Stimulated activated CD4-positive, alpha-beta T cell treated with anti-CD3 and anti-CD28 coated beads, Interleukin-12 subunit alpha, Interleukin-12 subunit beta, amount 100 ng/mL, for 24 hours (primary cell): ENCODE results near the gene PHYH.
"Not testable (repeated sequence)": the region's sequence is repeated elsewhere in the genome, so short reads cannot be mapped to it uniquely, and the experiment has no call there.

Source experiments
- DNase-seq, 2 experiments: peaks; one replicate each; pipeline ENCODE4 v3.0.0-alpha.2; 2020; ENCODE audit warnings: low read depth in 2 of 2

The PHYH gene

DNA sequence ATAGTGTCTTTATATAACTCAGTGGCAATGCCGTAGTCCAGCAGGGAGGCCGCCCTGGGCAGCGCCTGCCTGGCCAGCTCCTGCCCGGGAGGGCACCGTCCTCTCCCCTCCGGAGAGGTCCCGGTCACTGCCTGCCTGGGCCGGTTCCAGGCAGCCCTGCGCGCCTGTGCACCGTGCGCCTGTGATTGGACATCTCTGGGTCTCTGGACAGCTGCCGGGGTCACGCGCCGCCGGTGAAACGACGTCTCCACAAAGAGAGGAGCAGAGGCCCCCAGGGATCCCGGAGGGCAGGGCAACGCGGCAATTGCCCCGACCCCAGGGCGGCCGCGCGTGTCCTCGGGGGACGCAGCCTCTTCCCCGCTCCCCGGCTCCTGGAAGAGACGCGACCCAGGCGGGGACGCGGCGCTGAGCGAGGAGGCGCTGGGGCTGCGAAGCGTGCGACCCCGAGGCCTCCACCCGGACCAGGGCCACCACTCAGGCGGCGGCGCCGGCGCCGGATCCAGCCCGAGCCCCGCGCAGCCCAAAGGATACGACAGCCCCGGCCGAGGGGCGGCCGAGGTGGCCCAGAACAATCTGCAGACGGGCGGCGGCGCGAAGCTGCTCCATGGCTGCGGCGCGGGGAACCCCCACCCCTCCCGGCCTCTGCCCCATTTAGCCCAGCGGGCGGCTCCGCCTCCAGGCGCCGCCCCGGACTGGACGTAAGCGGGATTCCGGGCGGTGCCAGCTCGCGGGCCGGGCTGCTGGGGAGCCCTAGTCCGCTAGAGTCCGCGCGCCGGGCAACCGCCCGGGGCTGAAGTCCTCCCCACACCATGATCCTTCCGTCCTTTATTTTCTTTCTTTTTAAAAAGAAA lies at the start of gene PHYH:
Gene PHYH (minus strand): TSS at position 628 of the 851 bp plus-strand sequence. CDS start 22 bp downstream, at position 606.
- peak; percentile 61 to 72 for DNase-seq

DNA sequence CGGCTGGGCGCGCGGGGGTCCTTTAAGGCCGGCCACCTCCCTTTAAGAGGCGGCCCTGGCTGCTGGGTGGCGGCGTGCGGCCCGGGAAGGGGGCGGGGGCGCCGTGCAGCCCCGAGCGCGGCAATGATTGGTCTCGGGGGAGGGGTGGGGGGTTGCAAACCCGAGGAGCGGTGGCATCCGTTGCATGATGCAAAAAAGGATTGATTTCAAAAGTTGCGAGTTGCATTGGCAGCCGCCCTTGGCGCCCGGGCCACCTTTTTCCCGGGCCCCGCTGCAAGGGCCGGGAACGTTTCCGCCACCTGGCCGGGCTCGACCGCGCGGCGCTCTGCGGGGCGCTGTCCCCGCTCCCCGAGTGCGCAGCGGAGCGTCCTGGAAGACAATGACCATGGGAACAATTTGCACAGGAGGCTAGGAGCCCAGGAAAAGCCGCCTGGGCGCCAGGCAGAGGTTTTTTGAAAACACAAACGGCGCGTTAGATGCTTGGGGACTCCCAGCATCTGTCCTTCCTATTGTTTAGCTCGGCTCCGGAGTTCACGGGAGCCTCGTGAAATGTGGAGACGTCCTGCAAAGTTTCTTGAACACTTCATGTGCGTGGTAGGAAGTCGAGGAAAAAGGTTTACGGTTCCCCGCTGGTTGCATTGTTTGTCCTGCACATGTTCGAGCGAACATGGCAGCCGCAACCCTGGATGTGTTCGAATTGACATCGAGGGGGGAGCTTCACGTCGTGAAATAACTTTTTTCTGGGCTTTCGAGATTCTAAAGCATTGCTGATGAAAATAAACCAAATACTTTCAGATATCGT lies 48.6 kb upstream of the PHYH start, which contains the start of gene SEPHS1:
Gene SEPHS1 (minus strand): TSS at position 78 of the 802 bp plus-strand sequence. CDS start 3,343 bp downstream, outside the sequence.
- peak; percentile 72 to 81 for DNase-seq

DNA sequence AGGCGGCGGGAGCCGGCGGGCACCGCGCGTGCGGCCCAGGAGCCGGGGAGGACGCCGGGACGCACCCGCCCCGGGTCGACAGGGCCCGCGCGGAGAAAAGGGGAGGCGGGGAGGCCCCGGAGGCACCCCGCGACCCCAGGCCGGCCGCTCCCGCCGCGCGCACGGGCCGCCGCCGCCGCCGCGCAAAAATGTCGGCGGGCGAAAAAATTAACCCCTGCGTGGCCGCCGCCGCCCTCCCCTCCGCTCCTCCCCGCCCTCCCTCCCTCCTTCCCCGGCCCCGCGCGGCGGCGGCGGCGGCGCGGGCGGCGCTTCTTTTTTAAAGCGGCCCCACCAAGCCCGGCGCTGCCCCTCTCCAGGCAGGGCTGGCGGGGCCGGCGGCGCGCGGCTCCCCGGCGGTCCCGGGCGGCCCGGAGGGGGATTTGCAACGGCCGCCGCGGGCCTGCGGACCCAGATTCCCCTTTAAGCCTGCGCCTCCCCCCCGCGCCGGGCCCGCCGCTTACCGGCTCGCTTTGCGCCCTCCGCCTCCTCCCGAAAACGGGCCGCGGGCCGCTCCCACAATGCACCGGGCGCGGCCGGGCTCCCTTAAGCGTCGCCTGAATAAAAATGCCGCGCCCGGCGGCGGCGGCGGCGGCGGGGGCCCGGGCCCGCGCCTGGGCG lies 47.8 kb upstream of the PHYH start:
- DNase-seq: peak; percentile 52 to 72

DNA sequence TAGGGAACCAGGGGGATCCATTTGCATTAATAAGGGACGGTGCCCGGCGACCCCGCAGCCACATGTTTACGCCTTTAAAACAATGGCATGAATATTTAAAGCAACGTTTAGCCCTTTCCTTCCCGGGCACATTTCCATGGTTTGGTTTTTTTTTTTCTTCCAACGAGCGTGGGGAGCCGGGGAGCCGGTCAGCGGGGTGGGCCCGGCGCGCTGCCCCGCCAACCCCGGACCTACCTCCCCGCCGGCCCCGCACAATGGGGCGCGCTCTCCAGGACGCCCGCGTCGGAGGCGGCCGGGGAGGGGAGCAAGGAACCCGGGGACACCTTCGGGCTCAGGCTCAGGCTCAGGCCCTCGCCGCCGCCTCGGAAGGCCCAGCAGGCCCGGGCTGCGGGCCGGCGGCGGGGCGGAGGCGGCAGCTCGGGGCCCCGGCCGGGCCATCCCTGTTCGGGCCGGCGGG lies 47.2 kb upstream of the PHYH start:
- DNase-seq: no peak

DNA sequence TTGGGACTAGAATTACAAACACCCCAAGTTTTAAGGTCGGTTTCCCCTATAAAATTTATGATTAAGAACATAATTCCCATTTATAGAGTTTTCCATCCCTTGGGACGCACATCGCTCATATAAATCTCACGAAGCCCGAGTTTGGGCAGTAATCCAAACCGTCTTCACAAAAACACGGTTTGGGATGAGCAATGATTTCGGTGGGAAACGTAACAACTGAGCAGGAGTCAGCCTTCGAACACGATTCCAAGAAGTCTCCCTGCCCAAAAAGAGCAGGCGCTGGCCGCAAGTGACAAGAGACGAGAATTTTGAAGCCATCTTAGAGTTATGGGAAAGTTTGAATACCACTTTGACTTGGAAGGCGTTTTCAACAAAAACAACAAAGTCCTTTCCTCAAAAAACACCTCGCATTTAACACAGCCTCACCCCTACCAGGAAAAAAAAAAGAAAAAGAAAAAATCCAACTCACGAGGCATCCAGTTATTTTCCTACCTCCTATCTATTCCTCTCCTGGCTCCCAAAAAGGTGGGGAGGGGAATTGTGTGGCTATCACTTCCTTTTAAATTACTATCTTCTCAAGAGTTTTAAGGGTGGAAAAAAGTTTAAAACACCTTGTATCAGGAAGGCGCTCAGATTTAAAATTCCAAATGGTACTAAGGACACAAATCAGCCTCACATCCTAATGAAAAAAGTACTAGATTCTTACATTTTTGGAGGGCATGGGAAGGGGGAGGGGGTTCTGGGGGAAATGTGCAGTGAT lies 46.6 kb upstream of the PHYH start:
- DNase-seq: no peak

DNA sequence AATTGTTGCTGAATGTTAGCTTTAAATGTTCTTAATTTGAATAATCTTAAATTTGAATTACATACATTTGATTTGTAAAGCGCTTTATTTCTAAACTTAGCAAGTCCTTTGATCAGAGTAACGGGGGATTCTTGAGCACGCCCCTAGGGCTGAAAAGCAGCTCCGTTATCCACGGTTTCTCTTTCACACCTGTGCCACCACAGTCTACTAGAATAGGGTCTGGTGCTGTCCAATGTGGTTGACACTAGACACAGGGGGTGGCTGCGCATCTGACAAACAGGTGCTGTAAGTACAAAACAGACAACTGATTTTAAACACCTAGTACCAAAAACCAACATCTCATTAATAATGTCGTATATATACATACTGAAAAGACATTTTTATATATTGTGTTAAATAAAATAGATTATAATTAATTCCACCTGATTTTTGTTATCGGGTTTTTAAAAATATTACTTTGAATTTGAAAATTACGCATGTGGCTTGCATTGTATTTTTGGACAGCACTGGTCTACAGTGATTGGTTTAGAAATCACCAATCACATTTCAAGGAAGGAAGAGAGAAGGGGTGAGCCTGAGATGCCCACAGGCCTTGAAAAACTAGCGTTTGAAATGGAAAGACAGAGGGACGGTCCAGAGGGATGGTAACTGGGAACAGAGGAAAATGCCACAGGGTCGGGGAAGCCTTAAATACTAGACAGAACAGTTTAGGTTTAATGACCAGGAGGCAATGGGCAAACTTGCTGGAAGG lies 40.9 kb upstream of the PHYH start:
- DNase-seq: no peak

DNA sequence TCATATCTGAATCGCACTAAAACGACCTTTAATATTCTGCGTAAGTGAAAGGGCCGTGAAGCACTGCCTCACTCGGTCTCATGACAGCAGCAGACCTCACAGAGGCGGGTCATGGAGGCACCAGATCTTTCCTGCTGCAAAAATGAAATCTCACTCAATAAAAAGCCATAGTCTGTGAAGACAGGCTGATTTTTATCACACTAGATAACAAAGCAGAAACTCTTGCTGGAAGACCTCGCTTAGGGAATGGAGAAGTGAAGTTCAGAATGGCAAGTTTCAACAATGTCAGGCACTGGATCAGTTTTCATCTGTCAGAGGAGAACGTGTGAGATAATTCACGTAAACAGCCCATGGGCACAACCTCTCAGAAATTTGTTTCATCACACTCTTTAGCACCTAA lies 40.2 kb upstream of the PHYH start:
- DNase-seq: no peak

DNA sequence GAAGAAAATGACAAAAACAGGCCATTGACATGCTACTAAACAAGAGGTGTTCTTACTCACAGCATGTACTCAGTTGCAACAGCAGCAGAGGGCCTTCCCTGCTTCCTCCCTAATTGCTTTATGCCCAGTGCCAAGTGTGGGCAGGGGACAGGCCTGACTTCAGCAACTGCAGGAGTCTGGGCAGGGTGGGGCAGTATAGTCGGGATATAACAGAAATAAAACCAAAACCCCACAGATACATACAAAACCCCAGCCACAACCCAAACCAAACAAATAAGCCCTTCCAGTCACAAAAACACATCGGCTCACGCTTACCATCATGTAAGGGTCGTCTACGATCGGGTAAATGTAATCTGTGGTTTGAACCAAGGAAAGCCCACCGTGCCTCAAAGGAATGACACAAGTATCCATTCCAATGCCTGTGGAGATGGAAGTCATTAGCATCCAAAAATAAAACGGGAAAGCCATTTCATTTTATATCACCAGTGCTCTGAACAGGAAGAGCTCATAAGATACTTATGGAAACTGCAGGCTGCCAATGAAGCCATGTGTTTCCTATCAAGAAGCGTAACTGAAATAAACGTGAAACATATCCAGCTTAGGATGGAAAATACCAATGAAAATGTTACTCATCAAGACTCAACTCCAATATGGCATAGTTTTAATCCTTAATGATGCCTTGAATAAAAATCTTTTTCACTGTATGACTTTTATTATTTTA lies 38.7 kb upstream of the PHYH start:
- DNase-seq: no peak

DNA sequence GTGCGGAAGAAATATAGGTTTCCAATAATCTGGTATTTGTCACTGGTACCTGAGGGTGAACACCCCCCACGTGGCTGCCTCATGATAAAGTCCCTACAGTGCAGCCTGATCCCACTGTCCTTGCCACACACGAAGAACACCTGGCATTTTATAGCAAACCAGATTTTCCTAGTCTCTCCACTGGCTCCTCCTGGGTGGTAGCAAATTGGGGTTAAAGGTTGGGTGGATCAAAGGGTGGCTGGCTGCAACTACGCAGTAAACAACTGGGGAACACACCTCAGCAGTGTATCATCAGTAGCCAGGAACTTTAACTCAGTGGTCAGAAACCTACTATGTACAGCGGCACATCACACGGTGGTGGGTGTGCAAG lies 37.9 kb upstream of the PHYH start:
- DNase-seq: no peak

DNA sequence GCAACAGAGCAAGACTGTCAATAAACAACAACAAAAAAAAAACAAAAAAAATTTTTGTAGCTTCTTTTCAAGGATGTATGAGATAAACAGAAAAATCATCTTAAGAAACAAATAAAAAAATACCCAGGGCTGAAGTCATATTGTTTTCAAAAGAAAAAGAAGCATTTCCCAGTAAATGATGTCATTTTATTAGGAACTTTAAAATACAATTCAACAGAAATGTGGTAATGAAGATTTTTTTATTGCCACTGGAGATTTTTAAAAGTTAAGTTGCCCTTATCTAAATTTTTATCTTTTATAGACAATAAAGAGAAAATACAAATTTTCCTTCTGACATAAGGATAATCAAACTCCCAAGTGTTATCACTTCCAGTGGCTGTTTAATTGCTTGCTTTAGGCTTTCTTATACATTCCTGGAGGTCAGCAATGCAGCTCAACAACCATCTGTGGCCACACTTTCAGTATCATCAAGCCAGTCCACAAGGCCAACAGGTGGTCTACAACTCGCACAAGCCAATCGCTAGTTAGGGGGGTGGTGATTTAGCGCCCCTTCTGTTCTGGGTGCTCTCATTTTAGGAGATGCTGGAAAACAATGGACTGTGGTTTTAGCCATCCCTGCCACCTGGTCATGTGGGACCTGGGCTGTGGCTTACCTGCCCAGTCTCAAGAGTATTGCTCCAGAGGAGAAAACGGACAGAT lies 37.4 kb upstream of the PHYH start:
- no peak for DNase-seq

DNA sequence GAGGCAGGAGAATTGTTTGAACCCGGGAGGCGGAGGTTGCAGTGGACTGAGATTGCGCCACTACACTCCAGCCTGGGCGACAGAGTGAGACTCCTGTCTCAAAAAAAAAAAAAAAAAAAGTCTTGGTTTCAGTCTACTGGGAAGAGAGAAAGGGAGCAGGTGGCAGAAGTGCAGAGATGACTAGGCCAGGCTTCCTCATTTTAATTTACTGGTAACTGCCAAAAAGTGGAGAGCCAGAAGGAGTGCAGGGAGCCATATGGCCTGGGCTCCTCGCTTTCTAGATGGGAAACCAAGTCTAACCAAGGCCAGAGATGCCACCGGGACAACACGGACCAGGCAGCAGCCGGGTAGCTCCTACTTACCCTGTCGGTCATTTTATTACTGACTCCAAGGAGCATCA lies 36.0 kb upstream of the PHYH start:
- no peak for DNase-seq

DNA sequence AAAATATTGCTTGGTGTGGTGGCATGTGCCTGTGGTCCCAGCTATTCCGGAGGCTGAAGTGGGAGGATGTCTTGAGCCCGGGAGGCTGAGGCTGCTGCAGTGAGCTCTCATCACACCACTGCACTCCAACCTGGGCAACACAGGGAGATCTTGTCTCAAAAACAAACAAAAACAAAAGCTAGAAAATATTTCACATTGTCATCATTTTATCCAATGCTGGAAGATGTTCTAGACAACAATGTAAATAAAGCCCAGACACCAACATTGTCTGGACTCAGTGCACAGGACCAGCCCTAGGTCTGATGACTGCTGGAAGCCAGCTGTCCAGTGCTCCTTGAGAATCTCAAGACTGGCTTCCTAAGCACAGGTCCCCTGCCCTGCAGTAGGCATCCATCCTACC lies 34.7 kb upstream of the PHYH start:
- no peak for DNase-seq

DNA sequence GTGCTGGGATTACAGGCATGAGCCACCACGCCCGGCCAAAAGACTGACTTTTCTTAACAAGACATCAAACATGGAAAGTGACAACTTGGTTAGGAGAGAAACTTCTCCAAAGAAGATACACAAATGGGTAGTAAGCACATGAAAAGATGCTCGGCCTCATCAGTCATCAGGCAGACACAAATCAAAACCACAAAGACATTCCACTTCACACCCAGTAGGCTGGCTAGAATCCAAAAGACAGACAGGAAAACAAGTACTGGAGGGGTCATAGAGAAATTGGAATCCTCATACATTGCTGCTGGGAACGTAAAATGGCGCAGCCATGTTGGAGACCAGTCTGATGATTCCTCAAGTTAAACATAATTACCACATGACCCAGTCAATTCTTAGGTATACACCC lies 31.8 kb upstream of the PHYH start:
- no peak for DNase-seq

DNA sequence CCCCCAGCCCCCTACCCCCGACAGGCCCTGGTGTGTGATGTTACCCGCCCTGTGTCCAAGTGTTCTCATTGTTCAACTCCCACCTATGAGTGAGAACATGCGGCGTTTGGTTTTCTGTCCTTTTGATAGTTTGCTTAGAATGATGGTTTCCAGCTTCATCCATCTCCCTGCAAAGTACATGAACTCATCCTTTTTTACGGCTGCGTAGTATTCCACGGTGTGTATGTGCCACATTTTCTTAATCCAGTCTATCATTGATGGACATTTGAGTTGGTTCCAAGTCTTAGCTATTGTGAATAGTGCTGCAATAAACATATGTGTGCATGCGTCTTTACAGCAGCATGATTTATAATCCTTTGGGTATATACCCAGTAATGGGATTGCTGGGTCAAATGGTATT lies 31.1 kb upstream of the PHYH start:
- DNase-seq: not testable (repeated sequence)

DNA sequence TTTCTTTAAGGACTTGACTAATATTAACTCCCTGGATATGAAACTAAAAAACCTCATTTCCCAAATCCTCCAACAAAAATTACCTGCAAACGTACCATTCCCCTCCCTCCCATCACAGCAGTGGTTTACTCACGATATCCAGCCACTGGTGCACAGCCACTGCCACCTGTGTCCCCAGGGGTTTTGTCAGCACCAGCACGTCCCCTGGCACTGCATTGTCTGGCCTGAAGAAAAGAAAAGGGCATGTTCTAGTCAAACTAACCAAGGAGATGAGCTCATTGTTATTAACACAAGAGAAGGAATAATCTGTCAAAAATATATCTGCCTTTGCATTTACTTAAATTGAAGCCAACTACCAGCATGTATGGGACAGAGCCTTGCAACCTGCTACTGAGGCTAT lies 29.7 kb upstream of the PHYH start:
- no peak for DNase-seq

DNA sequence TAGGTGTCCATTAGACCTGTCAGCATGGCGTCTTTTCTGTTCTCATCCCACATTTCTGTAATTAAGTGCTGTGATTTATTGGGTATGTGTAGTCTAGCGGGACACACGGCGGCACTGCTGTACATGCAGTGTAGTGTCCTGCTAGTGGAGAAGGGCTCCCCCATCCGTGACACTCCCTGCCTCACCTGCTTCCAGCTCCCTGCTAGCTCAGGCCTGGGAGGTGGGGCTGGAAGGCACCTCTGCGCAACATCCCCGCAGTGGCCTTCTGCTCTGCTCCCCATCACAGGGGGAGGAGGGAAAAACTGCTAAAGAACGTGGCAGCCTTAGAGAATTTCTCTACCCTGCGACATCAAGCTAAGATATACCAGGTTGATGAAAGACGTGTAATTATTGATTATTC lies 28.7 kb upstream of the PHYH start:
- no peak for DNase-seq

DNA sequence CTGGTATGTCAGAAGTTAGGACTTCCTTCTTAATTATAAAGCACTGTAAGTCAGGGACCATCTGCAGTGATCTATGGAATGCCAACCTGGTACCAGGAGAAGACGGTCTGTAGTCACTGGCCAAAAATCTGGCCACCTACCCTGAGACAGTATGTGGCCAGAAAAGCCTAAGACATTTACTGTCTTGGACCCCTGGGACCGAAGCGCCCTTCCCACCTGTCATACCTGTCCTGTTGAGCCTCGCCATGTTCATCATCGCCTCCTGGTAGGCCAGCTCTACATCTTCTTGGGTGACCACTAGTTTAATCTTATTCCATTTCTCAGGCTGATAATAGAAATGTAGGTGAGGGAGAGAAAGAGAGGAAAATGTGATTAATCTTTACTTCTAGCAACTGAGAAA lies 28.3 kb upstream of the PHYH start:
- DNase-seq: no peak

DNA sequence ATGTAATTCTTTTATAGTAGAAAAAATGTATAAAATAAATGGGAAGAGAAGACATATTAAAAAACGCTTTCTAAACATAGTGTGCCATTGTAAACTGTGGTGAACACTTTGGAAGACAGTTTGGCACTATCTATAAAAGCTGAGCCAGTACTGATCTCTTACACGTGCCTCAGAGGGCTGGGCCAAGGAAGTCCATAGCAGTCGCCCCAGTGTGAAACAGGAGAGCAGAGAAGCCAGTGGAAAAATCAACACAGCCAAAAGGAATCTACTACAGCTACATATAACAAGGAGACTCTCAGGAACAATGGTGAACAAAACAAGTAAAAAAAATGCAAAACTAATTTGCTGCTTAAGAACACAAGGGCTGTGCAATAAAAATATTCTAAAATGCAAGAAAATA lies 27.7 kb upstream of the PHYH start:
- DNase-seq: no peak

DNA sequence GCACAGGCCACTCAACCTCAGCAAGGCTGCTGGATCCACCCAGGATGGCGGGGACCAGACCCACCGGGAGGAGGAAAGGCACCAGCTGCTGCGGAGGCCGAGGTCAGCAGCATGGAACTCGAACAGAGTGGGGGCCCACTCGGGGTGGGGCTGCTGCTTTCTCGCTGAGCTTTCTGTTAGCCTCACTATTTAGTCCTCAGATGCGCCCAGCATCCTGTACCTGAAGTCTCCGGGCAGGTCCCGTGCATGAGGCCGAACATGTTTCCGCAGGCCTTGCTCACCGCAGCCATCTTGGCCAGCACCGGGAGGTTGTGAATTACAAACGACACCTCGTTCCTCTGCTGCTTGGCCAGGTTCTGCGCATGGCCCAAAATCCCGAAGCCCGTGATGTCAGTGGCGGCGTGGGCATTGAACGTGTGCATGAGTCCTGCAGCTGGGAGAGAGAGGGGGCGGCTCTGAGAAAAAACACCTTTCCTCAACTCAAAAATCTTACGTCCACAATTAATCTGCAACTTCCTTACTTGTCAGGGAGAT lies 22.8 kb upstream of the PHYH start:
- DNase-seq: no peak
